GM19324 (cell line): ENCODE data around the gene DCX.

Experiments
- ATAC-seq: cut with Tn5 transposase; IDR thresholded peaks from one replicate; pipeline ENCODE4 v1.9.1; 2021; ENCODE audit warnings: mild to moderate bottlenecking, moderate library complexity; ENCODE audit not compliant: unreplicated experiment, low FRiP score

Gene DCX

DNA sequence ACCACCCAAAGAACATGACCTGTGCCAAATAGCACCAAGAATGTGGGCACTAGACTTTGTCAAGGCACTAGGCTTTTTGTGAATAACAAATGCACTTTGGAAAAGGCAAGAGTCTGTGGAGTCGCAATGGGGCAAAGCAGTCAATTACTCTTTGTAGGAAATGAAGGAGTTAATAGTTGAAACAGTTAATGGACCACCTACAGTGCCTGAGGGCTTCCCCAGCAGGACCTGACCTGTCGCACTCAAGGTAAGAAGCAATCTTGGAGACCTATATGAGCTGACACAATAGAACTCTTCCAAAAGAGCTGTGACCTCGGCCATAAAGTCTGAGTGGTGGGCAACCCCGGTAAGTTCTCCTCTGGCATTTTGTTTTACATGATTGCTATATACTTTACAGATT, 92.5 kb downstream of the DCX start:
- ATAC-seq: no peak

DNA sequence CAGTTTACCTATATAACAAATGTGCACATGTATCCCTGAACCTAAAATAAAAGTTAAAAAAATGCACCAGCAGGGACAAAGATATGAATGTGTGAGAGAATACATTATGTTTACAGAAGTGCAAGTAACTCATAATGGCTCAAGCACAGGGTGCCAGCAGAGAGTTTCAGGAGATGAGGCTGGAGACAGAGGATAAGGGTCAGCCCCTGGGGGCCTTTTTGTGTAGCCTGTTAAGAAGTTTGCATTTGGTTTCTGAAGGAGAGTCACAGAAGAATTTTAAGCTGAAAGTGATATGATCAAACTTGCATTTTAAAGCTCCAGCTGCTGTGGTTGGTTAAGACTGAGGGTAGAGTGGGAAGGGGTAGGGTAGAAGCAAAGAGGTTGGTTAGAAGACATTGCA, 93.1 kb downstream of the DCX start:
- ATAC-seq: no peak

- no peak for ATAC-seq
Measured at GRCh38 chrX:111309083-111309482, 102.9 kb downstream of the DCX start.

DNA sequence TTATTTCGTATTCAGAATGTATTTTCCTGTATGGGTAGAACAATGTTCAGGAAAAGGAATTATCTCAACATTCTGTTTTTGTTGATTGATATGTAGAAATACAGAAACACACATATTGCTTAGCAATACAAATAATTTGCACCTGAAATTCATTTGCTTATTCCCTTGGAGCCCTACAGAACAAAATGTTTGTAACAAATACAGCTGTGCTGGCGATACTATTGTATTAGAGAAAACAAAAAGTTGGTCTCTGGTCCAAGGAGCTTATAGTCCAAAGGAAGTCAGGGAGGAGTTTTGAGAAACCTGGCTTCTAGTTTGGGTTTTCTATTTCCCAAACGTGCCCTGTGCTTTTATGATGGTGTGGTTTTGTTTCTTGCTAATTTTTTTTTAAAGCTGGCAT, 104.0 kb downstream of the DCX start:
- no peak for ATAC-seq

GRCh38 chrX:111302284-111302683, 109.7 kb downstream of the DCX start:
- no peak for ATAC-seq

DNA sequence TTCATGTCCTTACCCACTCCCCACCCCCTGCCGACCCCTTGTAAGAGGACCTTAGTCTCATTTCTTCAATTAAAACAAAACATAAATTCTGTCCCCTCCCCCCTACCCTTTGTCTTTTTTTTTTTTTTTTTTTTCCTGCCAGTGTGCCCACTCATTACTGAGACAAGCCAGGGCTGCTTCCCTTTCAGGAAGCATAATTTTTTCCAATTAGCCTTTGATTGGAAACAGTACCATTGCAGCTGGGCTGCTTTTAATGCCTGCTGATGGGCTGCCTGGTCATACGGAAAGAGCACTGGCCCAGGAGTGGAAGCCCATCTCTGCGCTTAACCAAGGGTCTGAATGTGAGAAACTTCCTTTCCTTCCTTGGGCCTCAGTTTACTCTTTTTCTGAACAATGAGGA, 123.2 kb downstream of the DCX start:
- no peak for ATAC-seq

DNA sequence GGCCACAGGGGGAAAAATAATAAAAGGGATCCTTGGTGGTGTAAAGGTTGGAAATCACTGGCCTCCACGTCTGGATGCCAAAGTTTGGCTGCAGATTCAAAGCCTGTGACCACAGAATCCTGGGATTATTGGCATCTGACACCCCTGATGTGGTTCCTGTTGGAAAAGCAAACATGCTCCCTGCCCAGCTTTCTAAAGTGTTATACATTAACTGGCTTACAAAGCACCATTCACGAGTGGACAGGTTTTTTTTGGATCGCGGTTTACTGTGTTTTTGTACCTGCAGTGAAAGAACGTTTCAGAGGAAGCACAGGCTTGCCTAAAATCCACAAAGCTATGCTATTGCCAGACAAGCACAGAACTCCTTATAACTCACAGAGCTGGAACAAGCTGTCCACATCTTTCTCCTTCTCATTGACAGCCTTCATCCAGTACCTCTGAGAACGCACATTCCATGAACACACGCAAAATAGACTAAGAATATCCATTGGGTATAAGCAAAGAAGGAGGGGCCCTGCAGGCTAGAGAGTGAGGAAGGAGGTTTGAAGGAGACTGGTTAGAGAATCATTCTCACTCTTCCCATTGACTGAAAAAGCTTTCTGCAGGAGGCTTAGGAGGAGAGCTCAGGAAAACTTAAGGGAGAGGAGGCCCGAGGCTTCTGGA, 127.2 kb downstream of the DCX start:
- ATAC-seq: no peak

DNA sequence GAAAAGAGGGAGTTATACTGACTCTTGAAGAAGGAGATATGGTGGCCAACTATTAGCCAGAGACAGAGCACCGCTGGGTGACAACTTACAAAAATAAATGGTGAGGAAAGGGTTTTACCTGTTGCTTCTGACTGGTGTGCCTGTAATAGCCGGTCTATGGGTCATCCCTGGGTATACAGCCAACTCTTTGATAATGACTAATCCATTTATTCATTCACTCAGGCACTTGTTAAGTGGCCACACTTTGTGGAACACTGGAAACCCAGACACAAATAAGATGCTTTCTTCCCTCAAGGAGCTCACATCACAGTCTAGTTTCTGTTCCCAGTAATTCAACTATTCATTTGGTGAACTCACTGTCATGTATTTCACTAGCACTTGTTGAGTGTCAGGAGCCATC, 128.5 kb downstream of the DCX start:
- ATAC-seq: no peak

DNA sequence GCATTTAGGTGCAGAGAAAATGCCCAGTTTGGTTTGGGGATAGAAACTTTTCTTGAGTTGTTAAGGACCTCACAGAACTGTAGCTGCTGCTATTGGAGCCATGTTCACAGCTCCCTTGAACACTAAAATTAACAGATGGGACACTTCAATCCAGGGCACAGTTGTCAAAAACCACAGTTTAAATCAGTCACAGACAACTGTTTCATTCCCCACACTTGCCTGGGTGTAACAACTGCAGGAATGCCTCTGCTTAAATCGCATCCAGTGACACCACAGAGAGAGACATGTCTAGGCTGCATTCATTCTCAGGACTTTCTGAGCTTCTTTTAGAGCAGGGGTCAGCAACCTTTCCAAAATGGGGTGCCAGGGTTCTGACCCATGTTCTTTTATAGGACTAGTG, 129.0 kb downstream of the DCX start:
- no peak for ATAC-seq

DNA sequence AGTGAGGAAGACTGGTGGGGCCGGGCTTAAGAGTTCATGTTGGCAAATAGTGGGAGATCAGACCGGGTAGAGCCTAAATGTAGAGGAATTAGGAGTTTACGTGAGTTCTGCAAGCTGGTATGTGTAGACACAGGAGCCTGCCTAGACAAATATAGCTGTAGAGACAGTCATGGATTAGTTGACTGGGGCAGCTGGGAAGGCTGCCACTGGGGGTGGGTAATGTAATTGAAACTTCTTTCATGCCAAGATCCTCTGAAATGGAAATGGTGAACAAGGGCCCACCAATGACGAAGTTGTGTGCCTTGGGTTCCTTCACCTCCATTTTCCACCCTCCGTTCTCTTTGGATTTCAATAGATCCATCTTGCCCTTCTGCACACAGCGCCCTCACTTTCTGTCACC, 129.9 kb downstream of the DCX start:
- no peak for ATAC-seq

DNA sequence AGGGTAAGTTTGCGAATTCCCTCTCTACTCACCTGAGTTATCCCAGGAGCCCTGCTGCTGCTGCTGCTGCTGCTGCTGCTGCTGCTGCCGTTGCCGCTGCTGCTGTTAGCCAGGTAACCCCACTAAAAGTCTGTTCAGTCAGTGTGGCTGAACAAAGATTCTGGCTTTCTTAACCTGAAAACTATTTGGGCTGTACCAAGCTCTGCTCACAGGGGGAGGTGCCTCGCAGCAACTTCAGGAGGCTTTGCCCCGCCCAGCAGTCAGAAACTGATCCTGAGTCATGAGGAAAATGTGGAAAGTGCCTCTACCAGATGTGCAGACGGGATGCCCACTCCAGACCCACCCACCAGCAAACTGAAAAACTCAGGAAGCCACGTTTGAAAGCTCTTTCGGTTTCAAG, 141.7 kb downstream of the DCX start, which contains the start of gene CAPN6:
CAPN6 (minus strand) TSS at position 145 of the 400 bp plus-strand sequence. CDS start 6,547 bp downstream, outside the sequence.
- no peak for ATAC-seq

GRCh38 chrX:111268506-111268905, 143.5 kb downstream of the DCX start:
- ATAC-seq: no peak

DNA sequence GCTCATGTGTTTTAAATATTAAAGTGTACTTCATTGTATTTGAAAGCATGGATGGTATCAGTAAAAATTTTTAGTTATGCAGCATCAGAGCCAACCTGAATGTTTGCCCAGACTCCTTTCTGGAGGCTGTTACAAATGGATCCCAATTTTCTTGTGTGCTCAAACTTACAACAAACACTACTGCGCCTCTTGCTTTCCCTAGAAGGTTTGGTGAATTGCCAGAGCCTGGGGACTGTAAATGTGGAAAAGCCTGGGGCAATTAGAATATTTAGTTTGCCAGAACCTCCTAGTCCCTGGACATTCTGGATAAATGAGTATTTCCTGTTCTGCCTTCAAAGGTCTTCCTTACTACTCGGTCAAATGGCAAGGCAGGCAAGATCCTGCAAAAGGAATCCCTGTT, 146.5 kb downstream of the DCX start:
- no peak for ATAC-seq

DNA sequence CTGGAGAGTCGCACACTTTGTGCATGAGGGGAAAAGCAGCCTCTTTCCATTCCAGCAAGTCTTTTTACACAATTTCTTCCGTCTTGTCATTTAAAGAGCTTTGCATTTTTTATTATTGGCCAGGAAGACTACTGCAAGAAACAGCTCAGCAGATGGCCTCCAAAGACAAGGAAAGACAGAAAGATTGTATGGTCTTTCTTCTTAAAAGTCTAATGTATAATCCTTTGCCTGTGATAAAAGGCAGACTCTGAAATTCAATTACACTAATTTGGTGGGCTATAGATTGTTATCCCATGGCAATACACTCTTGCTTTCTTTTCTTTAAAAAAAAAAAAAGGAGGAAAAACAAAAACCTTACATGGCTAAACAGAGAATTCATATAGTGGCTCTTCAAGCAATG, 147.6 kb downstream of the DCX start:
- ATAC-seq: no peak

- no peak for ATAC-seq
Measured at GRCh38 chrX:111262086-111262485, 149.9 kb downstream of the DCX start.

DNA sequence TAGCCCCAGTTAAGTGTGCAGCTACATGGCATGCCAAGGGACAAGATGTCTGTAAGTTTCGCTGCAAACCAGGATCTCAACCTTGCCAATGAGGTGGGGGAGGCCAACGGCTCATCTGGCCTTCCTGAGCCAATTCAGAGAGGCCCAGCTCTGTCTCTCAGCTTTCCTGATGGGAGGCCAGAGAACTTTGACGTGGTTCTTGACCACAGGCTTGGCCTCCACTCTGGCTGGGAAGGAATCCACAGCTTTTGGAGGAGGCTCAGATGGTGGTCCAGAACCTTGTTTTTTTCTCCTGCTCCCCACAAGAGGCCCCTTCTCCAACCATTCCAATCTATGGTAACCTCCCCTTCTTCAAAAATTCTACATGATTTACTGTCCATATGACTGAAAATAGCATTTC, 151.5 kb downstream of the DCX start:
- ATAC-seq: no peak

- no peak for ATAC-seq
Measured at GRCh38 chrX:111259559-111259958, 152.4 kb downstream of the DCX start.

GRCh38 chrX:111257733-111258132, 154.3 kb downstream of the DCX start:
- no peak for ATAC-seq

DNA sequence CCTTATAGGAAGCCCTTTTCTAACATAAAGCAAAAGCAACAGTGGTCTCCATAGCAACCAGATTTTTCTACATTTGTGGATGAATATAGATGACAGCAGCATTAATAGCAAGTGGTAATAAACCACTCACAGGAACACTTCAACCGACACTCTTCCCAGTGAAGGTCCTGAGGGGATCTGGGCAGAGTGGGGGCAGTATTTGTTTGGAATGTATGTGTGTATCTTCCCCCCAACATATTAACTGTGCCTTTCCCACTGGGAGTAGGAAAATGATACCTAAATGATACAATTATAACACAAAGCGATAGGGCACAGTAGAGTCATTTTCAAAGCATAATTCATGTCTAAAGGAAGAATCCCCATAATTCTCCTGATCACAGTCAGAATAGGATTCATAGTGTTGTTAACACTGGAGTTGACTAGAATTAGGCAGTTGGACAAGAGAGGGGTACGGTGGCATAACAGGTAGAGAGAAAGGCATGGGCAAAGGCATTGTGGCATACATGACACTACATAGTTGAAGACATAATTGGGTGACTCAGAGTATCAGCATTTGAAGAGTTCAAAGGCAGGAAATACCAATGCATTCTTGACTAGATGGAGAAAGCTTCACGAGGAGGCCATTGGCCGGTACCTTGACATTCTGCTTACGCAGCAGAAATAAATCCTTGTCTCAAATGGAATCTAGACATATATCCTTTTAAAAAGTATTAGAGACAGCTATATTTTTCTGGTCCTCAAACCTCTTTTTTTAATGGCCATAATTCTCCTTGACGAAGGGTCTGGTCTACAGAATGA, 156.9 kb downstream of the DCX start:
- ATAC-seq: no peak

GRCh38 chrX:111244235-111244750, 167.7 kb downstream of the DCX start:
- ATAC-seq: no peak
